Activated T-cell treated with anti-CD3 and anti-CD28 coated beads, Interleukin-2, amount 50 U/mL, for 72 hours (primary cell): ENCODE results near the gene STX18. TPM values are rescaled to one million over a fixed set of nuclear protein-coding genes. Genes with fewer than 3 reads are reported as not detected.

Source experiments
- total RNA-seq, 2 donors: library from RNA; stranded (reverse); gene quantifications; one replicate each; pipeline ENCODE4 v1.2.3, GENCODE V29; 2022

STX18 gene
- total RNA-seq, 2 donors from 2014 or later = 22.3 to 24.0 TPM

Other genes with a start within 250 kb of the STX18 start
- 1 to 10 TPM; 1.0 to 3.2 TPM for gene NSG1, start 154.9 kb downstream of the STX18 start, total RNA-seq